GM21515 (cell line): ENCODE data around the gene MIER2.

ENCODE experiments used
- ATAC-seq: cut with Tn5 transposase; IDR thresholded peaks from one replicate; pipeline ENCODE4 v1.9.1; 2021; ENCODE audit not compliant: unreplicated experiment

The MIER2 gene

DNA sequence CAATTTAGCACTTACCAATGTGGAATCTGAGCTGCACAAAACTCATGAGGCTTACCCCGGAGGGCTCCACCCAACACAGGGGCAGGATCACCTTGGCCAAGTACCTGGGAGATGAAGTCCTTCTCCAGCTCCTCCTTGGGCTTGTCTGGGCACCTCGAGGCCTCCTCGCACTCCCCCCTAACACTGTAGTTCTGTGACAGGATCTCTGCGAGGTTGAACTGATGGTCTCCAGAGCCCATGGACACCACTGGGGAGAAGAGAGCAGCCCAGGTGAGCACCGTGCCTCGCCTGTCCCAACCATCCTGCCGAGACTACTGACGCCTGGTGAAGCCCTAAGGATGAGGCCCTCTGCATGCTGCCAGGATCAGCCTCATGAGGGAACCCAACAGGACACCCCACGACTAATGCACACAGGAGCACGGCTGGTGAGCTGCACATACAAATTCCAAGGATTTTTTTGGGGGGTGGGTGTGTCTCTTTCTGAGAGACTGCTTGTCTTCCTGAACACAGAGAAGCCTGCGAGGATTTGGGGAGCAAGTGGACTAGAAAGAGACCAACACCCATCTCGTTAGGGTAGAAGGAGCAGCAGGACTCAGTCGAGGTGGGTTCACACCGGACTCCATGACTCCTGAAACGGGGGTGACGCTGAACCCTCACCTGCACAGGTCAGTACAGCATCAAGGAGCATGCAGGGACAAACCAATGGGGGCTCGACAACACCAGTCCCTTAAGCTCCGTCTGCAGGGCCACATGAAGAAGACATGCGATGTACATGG is 10.1 kb downstream of the MIER2 start:
- ATAC-seq = no peak

DNA sequence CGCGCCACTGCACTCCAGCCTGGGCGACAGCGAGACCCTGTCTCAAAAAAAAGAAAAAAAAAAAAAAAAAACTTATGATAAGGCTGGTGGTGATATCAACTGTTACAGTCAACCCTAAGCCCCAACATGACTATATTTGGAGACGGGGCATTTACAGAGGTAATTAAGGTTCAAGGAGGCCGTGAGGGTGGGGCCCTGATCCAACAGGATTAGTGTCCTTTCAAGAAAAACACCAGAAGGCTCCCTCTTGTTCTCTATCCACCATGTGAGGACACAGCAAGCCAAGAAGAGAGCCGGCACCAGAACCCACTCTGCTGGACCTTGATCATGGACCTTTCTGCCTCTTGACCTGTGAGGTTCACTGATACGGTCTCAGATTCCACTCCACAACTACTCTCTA is 14.1 kb downstream of the MIER2 start:
- no peak for ATAC-seq

- ATAC-seq = no peak
Observed at GRCh38 chr19:329876-330275, 14.7 kb downstream of the MIER2 start.

- no peak for ATAC-seq
Observed at GRCh38 chr19:328025-328505, 16.5 kb downstream of the MIER2 start.

DNA sequence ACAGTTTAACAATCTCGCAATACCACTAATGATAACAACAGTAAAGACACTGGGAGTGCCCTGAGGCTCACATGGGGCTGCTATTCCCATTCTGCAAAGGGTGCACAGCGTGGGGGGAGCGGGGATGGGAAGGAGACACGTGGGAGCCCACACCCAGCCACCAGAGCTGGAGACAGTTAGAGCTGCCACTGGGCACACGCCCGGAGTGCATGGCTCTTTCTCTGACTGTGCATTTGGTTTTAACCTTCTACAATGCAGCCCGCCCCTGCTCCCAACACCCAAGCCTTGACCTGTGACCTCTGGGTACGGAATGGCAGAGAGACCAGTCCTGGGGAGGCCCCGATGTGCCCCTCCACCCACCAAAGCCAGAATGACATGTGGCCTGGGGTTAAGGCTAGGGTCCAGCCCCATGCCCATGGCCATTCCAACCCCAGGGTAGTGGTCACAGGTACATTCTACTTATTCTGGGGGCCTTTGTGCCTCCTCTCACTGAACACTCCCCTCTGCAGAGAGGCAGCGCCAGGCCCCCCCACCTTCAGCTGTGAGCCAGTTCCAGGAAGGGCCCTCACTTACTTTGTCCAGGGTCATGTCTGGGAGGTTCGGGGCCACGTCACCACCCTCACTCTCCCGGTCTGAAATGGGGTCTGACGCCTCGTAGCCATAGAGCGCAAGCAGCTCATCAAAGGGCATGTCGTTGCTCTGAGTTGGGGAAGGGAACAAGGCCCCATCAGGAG is 17.1 kb downstream of the MIER2 start:
- ATAC-seq = no peak

DNA sequence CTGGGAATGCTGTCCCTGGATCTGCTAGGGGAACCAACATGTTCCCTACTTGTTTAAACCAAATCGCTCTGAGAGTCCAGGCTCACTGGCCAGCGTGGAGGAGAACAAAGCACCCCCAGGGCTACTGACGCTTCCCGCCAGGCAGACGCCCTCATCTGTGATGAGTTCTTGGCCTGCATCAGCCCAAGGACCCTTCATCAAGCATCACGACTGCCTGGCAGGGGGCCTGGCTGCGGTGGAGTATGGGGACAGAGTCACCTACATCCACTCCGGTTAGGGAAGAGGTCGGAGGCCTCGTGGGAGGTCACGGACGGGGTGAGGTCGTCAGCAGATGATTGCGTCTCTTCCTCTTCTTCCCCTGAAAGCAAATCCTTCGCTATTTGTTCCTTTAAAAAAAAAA is 17.7 kb downstream of the MIER2 start:
- ATAC-seq = no peak

- ATAC-seq = no peak
Observed at GRCh38 chr19:325937-326565, 18.5 kb downstream of the MIER2 start.

GRCh38 chr19:325173-325936 is 19.2 kb downstream of the MIER2 start:
- ATAC-seq = no peak

DNA sequence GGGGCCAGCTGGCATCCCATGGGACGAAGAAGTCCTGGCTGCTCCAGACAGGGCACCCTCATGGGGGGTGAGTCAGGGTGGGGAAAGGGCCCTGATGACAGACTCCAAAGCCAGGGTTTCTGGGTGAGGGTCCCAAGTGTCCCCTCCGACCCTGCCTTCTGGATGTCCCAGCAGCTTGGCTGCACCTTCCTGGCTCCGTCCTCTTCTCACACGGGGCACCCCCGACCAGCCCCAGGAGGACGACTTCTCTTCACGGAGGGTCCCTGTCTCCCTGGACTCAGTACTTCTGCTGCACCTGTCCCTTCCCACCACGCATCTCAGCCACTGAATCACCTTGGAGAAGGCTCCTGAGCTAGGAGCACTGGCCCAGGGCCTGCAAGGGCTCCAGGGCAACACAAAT is 19.9 kb downstream of the MIER2 start:
- ATAC-seq = no peak

DNA sequence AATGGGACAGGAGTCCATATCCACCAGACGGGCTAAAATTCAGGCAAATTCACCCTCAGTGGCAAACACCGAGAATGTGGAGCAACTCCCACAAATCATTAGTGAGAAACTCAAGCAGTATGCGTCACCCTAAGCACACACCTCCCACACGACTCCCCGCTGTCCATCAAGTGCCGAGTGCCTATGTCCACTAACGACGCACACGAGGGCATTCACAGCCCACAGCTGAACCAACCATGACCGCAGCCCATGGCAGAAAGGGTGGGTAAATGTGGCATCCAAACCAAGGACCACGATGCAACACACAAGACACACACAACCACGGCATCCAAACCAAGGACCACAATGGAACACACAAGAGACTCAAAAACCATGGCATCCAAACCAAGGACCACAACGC is 22.0 kb downstream of the MIER2 start:
- ATAC-seq = no peak

GRCh38 chr19:318509-318774 is 26.2 kb downstream of the MIER2 start:
- ATAC-seq = no peak

DNA sequence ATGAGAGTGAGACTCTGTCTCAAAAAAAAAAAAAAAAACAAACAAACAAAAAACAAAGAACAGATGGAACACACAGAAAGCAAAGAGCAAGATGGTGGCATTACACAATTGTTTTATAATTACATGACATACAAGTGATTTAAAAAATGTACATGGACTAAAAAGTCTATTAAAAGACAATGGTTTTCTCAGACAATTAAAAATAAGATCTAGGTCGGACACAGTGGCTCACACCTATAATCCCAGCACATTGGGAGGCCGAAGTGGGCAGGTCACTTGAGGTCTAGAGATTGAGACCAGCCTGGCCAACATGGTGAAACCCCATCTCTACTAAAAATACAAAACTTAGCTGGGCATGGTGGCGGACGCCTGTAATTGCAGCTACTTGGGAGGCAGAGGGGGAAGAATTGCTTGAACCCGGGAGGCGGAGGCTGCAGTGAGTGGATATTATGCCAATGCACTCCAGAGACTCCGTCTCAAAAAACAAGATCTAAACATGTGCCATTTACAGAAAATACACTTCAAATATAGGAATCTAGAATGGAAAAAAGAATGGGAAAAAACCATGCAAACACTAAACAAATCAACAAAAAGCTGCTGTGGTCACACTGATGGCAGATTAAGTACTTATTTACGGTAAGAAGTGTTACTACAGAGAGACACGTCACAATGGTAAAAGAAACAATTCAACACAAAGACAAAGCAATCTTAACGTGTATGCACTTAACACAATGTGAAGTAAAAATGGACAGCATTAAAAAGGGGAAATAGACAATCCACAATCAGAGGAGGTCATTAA is 26.7 kb downstream of the MIER2 start:
- ATAC-seq = no peak

DNA sequence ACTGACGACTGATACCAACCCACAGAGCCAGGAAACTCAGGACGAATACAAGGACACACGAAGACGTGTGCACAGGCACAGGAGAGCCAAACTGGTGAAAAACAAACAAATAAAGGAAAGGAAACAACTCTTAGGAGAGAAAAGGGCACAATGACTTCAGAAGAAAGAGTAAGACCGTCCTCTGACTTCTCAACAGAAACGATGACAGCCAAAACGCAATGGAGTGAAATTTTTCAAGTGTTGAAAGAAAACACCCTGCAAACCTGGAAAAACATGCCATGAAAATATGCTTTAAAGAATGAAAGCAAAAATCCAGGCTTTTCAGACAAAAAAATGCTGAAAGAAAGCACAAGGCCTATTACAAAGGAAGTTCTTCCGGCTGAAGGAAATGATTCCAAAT is 28.8 kb downstream of the MIER2 start:
- ATAC-seq = no peak

DNA sequence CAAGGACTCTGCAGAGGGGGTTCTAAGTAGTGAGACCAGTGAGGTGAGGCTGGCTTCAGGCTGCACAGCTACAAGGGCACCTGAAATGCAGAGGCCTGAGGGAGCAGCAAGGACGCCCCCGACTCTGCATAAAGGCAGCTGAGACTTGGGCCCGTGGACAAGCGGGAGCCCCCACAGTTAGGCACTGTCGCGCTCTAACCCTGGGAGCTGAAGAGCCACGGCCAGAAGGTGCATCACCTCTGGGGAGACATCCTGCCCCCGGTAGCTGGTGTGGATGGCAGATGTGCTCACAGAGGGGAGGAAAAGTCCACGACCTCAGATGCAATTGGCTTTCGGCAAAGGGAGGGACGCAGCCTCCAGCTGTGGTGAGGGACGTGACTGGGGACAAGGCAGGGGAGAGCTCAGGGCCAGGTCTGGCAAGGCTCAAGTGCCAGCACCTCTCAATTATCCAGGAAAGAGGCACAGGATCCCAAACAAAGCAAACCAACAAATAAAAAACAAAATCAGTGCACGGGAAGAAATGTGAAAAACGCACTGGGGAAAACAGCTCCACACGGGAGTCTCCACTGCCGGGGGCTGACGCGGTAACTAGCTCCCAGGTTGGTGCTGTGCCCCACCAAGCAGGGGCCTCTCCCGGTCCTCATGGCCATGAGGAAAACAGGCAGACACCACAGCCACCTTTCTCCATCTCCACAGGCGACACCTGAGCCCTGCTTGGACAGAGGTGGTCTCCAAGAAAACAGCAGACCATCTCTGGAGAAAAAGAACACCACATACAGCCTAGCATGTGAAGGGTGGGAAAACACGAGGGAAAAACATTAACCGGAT is 30.4 kb downstream of the MIER2 start:
- no peak for ATAC-seq

GRCh38 chr19:313169-313987 is 31.2 kb downstream of the MIER2 start:
- no peak for ATAC-seq

DNA sequence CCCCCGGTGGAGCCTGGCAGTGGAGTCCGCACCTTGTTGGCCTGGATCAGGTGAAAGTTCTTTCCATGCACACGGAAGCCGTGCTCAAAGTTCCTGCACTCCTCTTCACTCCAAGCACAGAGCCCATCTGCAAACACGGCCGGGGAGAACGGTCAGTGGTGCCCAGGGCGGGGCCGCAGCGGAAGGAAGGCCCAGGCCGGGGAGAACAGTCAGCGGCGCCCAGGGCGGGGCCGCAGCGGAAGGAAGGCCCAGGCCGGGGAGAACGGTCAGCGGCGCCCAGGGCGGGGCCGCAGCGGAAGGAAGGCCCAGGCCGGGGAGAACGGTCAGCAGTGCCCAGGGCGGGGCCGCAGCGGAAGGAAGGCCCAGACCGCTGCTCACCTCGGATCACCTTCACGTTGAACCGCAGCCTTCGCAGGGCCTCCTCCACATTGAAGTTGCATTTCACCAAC is 32.8 kb downstream of the MIER2 start:
- ATAC-seq = no peak

DNA sequence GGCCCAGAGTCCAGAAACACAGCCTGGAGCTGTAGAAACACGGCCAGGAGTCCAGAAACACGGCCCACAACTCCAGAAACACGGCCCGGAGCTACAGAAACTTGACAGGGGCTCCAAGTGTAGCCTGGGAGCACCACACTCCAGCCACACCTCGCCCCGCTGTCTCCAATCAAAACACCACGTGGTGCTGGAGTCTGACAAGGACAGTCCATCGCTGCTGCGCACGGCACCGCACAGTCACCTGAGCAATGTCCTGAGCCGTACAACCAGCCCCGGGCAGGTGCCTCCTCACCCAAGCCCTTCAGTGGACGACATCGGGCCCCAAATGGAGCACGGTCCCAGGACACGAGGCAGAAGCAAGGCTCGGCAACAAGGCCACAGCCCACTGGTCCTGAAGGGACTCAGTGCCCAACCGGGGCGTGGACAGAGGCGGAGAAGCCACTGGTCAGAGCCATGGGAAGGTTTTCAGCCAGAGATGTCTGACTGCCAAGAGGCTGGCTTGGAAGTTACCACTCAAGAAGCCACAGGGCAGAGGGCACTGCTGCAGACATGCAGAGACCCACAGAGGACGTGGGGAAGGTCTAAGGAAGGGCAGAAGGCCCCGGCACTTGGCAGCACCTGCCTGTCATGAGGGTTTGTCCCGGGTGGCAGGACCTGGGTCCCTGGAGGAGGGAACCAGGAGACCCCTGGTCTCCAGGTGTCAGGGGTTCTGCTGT is 33.7 kb downstream of the MIER2 start:
- no peak for ATAC-seq

DNA sequence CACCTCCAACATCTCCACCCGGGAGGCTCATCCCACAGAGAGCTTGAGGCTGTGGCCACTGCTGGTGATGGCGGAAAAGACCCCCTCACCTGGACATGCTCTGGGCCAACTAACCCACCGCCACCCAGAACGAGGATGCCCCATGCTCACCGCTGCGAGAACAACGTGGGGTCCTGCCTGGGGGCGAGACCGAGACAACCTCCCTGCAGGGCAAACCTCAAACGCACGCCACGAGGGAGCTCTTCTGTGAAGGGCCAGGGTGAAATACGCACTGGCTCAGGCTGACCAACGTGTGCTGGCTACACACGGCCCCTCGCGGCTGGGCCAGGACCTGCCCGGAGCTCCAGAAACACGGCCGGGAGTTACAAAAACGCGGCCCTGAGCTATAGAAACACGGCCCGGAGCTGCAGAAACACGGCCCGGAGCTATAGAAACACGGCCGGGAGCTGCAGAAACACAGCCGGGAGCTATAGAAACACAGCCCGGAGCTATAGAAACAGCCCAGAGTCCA is 34.4 kb downstream of the MIER2 start:
- no peak for ATAC-seq
